PFSK-1 (cell line): ENCODE data around the gene SHF.
A peak's percentile ranks its signal among the peaks of the same experiment; 100 is the strongest.

Experiments used
- FOXP2 ChIP-seq: optimal IDR thresholded peaks from 2 replicates; pipeline ENCODE3; 2011; ENCODE audit warnings: borderline replicate concordance, control low read depth, inconsistent platforms; ENCODE audit not compliant: insufficient read depth; ENCODE audit errors: extremely low read length, extremely low read depth
- POLR2AphosphoS5 ChIP-seq: IDR thresholded peaks from 2 replicates; pipeline ENCODE4 v1.6.1; 2012; ENCODE audit warnings: low read depth, mild to moderate bottlenecking, control low read depth, low read length, moderate library complexity
- REST ChIP-seq, 2 experiments: IDR thresholded peaks; 2 replicates each; pipeline versions ENCODE4 v1.6.1 to v1.8.0; 2011 to 2012; ENCODE audit warnings: low read depth in 2 of 2, low read length in 2 of 2, control low read depth in 1 of 2, inconsistent platforms in 1 of 2, mild to moderate bottlenecking in 1 of 2, moderate library complexity in 1 of 2; ENCODE audit not compliant: insufficient read depth in 1 of 2
- SIN3A ChIP-seq: IDR thresholded peaks from 2 replicates; pipeline ENCODE4 v1.6.1; 2012; ENCODE audit warnings: mild to moderate bottlenecking, low read length, moderate library complexity, borderline replicate concordance; ENCODE audit not compliant: insufficient read depth
- TAF1 ChIP-seq: IDR thresholded peaks from 2 replicates; pipeline ENCODE4 v1.6.1; 2012; ENCODE audit warnings: low read length, control low read depth, borderline replicate concordance; ENCODE audit not compliant: insufficient read depth

SHF gene

GRCh38 chr15:45162771-45163507 is 24.8 kb downstream of the SHF start:
- TF ChIP-seq TAF1 (no peak), FOXP2 (peak; percentile 46)

- no peak for TF ChIP-seq SIN3A
- no peak for TF ChIP-seq REST (IDR thresholded peaks at IDR 0.05; ENCODE audit: insufficient read depth in 1 of 2, low read depth in 2 of 2, low read length in 2 of 2)
- no peak for TF ChIP-seq POLR2AphosphoS5
- no peak for TF ChIP-seq FOXP2
- TF ChIP-seq TAF1, result no peak
Measured at GRCh38 chr15:45161666-45162065, 26.1 kb downstream of the SHF start.

- no peak for TF ChIP-seq REST (IDR thresholded peaks at IDR 0.05; ENCODE audit: insufficient read depth in 1 of 2, low read depth in 2 of 2, low read length in 2 of 2)
- no peak for TF ChIP-seq FOXP2
- no peak for TF ChIP-seq SIN3A
Measured at GRCh38 chr15:45157974-45158373, 29.8 kb downstream of the SHF start.

GRCh38 chr15:45156744-45157455 is 30.9 kb downstream of the SHF start:
- TF ChIP-seq FOXP2 (no peak), REST (IDR thresholded peaks at IDR 0.05; ENCODE audit: insufficient read depth in 1 of 2, low read depth in 2 of 2, low read length in 2 of 2) (no peak), POLR2AphosphoS5 (no peak), TAF1 (no peak), SIN3A (no peak)

GRCh38 chr15:45155739-45156138 is 32.0 kb downstream of the SHF start:
- TF ChIP-seq REST (IDR thresholded peaks at IDR 0.05; ENCODE audit: insufficient read depth in 1 of 2, low read depth in 2 of 2, low read length in 2 of 2), result no peak
- TF ChIP-seq POLR2AphosphoS5, result no peak
- TF ChIP-seq TAF1, result no peak
- no peak for TF ChIP-seq SIN3A
- TF ChIP-seq FOXP2, result no peak
